ENCODE measurements around the gene PYCR2.
"Not testable (repeated sequence)": the region's sequence is repeated elsewhere in the genome, so short reads cannot be mapped to it uniquely, and the experiment has no call there.

The PYCR2 gene

GRCh38 chr1:225888289-225888897 is 35.7 kb downstream of the PYCR2 start:
- TF ChIP-seq, protein P1, sequence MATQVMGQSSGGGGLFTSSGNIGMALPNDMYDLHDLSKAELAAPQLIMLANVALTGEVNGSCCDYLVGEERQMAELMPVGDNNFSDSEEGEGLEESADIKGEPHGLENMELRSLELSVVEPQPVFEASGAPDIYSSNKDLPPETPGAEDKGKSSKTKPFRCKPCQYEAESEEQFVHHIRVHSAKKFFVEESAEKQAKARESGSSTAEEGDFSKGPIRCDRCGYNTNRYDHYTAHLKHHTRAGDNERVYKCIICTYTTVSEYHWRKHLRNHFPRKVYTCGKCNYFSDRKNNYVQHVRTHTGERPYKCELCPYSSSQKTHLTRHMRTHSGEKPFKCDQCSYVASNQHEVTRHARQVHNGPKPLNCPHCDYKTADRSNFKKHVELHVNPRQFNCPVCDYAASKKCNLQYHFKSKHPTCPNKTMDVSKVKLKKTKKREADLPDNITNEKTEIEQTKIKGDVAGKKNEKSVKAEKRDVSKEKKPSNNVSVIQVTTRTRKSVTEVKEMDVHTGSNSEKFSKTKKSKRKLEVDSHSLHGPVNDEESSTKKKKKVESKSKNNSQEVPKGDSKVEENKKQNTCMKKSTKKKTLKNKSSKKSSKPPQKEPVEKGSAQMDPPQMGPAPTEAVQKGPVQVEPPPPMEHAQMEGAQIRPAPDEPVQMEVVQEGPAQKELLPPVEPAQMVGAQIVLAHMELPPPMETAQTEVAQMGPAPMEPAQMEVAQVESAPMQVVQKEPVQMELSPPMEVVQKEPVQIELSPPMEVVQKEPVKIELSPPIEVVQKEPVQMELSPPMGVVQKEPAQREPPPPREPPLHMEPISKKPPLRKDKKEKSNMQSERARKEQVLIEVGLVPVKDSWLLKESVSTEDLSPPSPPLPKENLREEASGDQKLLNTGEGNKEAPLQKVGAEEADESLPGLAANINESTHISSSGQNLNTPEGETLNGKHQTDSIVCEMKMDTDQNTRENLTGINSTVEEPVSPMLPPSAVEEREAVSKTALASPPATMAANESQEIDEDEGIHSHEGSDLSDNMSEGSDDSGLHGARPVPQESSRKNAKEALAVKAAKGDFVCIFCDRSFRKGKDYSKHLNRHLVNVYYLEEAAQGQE (IDR thresholded peaks at IDR 0.05; ENCODE audit: insufficient replicate concordance, low read depth): no peak
- TF ChIP-seq SPI1 (IDR thresholded peaks at IDR 0.05; ENCODE audit: borderline replicate concordance, low read depth) (no peak), POLR2AphosphoS5 (IDR thresholded peaks at IDR 0.05; ENCODE audit: low read depth) (no peak), GABPA (IDR thresholded peaks at IDR 0.05; ENCODE audit: low read depth) (no peak)

DNA sequence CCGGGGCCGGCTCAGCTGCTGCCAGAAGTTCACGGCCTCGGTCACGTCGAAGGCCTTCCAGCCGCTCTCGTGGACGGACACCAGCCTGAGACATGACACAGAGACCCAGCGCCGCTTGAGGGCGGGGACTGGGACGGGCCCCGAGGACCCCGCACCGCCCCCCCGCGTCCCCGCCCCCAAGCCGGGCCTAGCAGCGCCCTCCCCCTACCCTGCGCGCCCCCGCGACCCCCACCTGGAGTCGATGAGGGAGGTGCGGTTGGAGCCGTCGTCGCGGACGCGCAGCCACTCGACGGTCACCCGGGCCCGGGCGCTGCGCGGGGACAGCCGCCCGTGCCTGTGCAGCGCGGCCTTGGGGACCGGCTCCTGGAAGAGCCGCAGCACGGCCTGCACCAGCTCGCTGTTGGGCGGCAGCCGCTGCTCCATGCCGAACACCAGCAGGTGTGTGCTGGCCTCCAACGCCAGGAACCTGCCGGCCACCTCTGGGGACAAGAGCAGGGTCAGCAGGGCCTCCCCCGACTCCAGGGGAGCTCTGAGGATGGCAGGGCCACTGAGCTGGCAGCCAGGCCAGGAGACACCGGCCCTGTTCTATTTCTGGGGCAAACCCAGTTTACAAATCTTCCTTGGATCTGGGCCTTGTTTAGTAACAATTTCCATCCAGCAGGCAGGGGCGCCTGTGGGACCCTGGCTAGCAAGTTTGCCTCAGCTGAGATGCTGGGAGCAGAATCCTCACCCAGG is 36.3 kb downstream of the PYCR2 start:
- H3K27me3 ChIP-seq (ENCODE audit: insufficient read depth, poor library complexity, severe bottlenecking); H3K4me3 ChIP-seq (replicated peaks; ENCODE audit: insufficient read depth, low read length); H3K27ac ChIP-seq (replicated peaks); DNase-seq (ENCODE audit: low read depth in 1 of 2, low spot score in 1 of 2): not testable (repeated sequence)

More at GRCh38 chr1:225888289-225888897, 35.7 kb downstream of the PYCR2 start:
- no peaks in the 10 kb centered on the region for H3K27me3 ChIP-seq (ENCODE audit: insufficient read depth, poor library complexity, severe bottlenecking)
- H3K4me3 ChIP-seq (replicated peaks; ENCODE audit: insufficient read depth, low read length): no peak overlapping the region
- DNase-seq (ENCODE audit: low read depth in 1 of 2, low spot score in 1 of 2): no peak
- H3K27ac ChIP-seq (replicated peaks): no peak overlapping the region

- Histone ChIP-seq H3K4me3 (replicated peaks; ENCODE audit: insufficient read depth, low read length) (no peak overlapping the region), H3K27me3 (ENCODE audit: insufficient read depth, poor library complexity, severe bottlenecking) (no peaks in the 10 kb centered on the region), H3K27ac (replicated peaks) (no peak overlapping the region)
- TF ChIP-seq SPI1 (IDR thresholded peaks at IDR 0.05; ENCODE audit: borderline replicate concordance, low read depth) (no peak), POLR2AphosphoS5 (IDR thresholded peaks at IDR 0.05; ENCODE audit: low read depth) (no peak), CTCF (IDR thresholded peaks at IDR 0.05; ENCODE audit: insufficient read depth, low read length) (no peak)
- DNase-seq (ENCODE audit: low read depth in 1 of 2, low spot score in 1 of 2): no peak
Measured at GRCh38 chr1:225887030-225887314, 37.1 kb downstream of the PYCR2 start.

DNA sequence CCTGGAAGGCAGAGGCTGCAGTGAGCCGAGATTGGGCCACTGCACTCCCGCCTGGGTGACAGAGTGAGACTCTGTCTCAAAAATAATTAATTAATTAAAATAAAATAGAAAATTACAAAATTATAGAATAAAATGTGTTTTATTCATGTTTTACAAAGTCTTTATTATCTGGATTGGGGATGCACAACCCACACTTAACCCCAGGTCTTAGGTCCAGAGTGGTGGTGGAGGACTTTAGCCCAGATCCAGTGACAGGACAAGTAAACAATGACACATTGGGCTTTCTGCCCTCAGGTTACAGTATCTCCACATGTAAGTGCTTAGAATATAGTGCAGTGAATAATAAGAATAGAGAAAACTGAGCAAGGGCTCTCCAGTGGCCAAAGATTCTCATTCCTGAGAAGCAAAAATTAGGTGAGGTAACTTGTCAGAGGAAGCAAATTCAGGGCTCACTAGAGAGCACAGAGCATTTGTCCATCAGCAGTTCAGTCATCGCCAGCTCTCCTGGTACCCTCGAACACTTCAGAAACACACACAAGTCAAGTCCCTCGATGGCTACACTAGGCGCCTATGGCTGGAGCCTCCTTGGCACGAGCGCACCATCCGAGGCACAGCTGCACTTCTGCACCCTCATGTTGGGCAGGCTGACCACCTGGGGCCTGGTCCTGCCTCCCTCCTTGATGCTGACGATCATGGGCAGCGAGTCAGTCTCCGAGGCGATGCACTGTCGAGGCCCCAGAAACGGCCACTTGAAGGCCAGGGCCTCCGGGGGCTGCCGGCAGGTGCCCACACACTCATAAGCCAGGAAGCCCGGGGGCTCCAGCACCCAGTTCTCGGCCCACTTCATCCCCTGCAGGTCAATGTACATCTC is 37.7 kb downstream of the PYCR2 start:
- Histone ChIP-seq H3K4me3 (replicated peaks; ENCODE audit: insufficient read depth, low read length) (no peak overlapping the region), H3K27me3 (ENCODE audit: insufficient read depth, poor library complexity, severe bottlenecking) (no peaks in the 10 kb centered on the region), H3K27ac (replicated peaks) (no peak overlapping the region)
- TF ChIP-seq GABPA (IDR thresholded peaks at IDR 0.05; ENCODE audit: low read depth) (no peak), SPI1 (IDR thresholded peaks at IDR 0.05; ENCODE audit: borderline replicate concordance, low read depth) (no peak)
- no peak for DNase-seq (ENCODE audit: low read depth in 1 of 2, low spot score in 1 of 2)

GRCh38 chr1:225885336-225885735 is 38.7 kb downstream of the PYCR2 start:
- Histone ChIP-seq H3K27ac (replicated peaks) (no peak overlapping the region), H3K4me3 (replicated peaks; ENCODE audit: insufficient read depth, low read length) (no peak overlapping the region), H3K27me3 (ENCODE audit: insufficient read depth, poor library complexity, severe bottlenecking) (no peaks in the 10 kb centered on the region)
- TF ChIP-seq SPI1 (IDR thresholded peaks at IDR 0.05; ENCODE audit: borderline replicate concordance, low read depth) (no peak), GABPA (IDR thresholded peaks at IDR 0.05; ENCODE audit: low read depth) (no peak), CTCF (IDR thresholded peaks at IDR 0.05; ENCODE audit: insufficient read depth, low read length) (no peak), POLR2AphosphoS5 (IDR thresholded peaks at IDR 0.05; ENCODE audit: low read depth) (no peak)
- TF ChIP-seq, protein P1 (IDR thresholded peaks at IDR 0.05; ENCODE audit: insufficient replicate concordance, low read depth): no peak
- peak in 1 of 2 experiments; percentile 60 for DNase-seq (ENCODE audit: low read depth in 1 of 2, low spot score in 1 of 2)
